Endothelial cell of hepatic sinusoid (primary cell): ENCODE results near the gene MAPK12.

Experiments used
- in situ Hi-C: cut with HindIII; loops from 2 replicates; pipeline ENCODE4 v1.10.0; 2017; ENCODE audit warnings: low sequenced_read_pairs

The MAPK12 gene

DNA sequence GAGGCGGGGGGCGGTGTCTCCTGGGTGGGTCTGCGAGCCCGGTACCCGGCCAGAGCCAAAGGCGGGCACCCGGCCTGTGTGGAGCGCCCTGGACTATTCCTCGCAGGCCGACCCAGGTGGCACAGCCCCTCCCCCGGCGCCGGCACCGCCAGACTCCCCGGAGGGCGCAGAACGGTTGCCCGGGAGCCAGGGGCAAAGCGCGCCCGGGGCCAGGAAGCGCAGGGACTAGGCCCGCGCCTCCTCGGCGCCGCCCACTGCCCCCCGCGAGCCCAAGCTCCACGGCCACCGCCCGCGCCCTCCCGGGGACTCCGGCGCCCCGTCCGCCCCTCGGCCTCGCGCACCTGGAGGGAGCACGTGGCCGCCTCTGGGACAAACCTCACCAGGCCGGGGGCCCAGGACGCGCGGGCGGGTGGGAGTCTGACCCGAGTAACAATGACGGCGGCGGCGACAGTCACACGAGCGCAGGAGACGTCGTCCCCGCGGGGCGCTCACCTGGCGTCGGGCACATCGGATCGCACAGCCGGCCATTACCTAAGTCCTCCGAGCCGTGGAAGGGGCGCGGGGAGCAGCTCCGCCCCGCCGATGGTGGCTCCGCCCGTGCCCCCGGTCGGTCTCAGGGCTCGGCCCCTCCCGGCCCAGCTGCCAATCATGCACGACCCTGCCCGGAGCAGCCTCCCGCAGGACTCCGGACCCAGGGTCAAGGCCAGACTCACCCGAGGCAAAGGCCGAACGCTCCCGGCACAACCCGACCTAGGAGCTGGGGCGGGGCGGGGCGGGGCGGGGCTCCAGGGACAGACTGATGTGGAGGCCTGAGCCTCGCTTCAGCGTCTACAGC is 38.5 kb upstream of the MAPK12 start:
- in situ Hi-C loops, result no loop called here

GRCh38 chr22:50298937-50299784 is 37.7 kb upstream of the MAPK12 start:
- in situ Hi-C loops, result no loop called here

GRCh38 chr22:50298266-50298637 is 36.8 kb upstream of the MAPK12 start:
- in situ Hi-C loops, result no loop called here

- in situ Hi-C loops, result no loop called here
Observed at GRCh38 chr22:50297510-50298265, 36.2 kb upstream of the MAPK12 start.

- in situ Hi-C loops, result no loop called here
Observed at GRCh38 chr22:50296658-50297490, 35.4 kb upstream of the MAPK12 start.

DNA sequence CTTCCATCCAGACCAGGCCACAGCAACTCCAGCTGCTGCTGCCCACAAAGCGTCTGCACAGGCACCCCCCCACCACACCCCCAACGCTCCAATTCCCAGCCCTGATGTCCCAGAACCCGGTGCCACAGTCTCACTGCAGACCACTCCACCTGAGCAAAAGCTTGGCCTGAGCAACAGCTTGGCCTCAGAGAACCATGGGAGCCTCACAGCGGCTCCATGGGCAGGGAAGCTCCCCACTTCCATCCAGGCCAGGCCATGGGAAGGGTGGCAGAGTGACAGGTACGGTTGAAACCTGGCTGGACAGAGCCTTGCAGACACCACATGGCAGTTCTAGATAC is 32.8 kb upstream of the MAPK12 start:
- in situ Hi-C loops, result no loop called here

DNA sequence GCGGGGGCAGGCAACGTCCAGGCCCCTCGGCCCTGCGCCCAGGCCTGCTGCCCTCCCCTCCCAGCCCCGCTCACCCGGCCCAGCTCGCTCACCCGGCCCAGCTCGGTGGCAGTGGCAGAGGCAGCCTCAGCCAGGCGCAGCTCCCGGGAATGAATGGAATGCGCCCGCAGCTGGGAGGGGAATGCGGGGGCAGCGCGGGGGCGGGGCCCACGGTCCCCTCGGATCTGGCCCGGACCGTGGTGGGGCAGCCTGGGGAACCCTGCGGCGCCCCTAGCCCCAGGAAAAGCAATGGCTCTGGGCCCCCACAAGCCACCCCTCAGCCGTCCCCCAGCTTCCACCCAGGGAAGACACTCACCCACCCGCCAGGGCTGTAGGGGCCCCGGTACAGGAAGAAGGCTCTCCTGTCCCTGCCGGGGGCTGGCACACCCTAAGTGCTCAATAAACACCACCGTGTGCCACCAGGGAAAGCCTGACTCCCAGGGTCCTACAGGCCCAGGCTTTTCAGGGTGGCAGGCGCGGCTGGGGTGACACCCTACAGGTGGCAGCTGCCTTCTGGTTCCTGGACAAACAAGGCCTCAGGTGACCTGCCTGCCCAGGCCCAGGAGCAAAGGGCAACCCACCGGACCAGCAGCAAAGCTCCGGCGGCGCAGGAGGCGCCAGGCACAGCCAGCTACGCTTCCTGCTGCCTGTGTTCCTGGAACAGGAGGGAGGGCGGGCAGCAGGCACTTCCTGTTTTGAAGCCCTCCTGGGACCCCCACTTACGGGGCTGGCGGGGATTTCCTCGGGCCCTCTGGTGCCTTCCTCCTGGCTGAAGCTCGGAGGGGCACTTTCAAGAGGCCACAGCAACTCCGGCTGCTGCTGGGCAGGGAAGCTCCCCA is 32.2 kb upstream of the MAPK12 start:
- in situ Hi-C loops, result no loop called here

- in situ Hi-C loops, result no loop called here
Observed at GRCh38 chr22:50292643-50293440, 31.4 kb upstream of the MAPK12 start.

DNA sequence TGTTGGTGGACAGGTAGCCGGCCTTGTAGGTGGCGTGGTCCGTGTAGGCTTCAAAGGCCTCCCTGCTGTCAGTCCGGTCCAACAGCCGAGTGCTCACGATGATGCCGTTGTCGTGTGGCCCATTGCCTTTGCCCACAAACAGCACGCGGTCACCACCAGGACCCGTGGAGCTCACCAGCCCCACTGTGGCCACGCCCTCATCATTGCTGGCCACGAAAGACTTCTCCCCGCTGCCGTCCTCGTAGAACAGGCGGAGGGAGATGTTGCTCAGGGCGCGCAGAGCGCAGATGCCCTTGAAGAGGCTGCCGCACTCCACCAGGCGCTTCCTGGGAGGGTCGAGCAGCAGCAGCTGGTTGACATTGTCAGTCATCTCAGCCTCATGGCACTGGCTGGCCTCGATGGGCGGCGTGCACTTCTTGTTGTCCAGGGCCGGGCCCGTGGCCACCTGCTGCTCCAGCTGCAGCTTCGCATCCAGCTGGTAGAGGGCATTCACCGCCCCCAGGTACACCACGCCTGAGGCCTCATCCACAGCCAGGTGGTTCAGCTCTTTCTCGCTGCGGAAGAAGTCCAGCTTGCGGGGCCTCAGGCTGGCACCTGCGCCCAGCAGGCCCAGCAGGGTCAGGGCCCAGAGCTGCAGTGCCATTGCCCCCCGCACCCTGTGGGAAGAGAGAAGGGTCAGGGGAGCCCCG is 28.6 kb upstream of the MAPK12 start:
- in situ Hi-C loops, result loop anchor here (10.0 kb wide), 1 partner anchor 65 kb away; no protein-coding TSS in a partner anchor

- in situ Hi-C loops, result loop anchor here (10.0 kb wide), 1 partner anchor 65 kb away; no protein-coding TSS in a partner anchor
Observed at GRCh38 chr22:50289151-50289941, 27.9 kb upstream of the MAPK12 start.

DNA sequence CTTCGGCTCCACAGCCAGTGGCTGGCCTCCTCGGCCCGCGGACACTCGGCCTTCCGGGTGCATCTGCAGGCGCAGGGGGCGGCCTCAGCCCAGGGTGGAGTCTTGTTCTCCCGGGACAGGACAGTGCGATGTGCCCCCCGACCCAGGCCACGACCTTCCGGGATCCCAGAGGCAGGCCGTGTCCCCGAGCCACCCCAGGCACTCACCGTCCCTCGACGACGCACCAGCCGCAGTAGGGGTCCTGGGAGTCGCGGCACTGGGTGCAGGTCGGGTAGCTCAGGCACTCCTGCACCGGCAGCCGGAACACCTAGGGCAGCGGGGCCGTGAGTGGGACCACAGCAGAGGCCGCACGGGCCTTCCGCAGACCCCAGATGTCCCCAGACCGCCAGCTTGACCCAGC is 26.2 kb upstream of the MAPK12 start:
- in situ Hi-C loops, result loop anchor here (10.0 kb wide), 1 partner anchor 67 kb away; no protein-coding TSS in a partner anchor

GRCh38 chr22:50286701-50287318 is 25.3 kb upstream of the MAPK12 start:
- in situ Hi-C loops, result loop anchor here (10.0 kb wide), 1 partner anchor 68 kb away; no protein-coding TSS in a partner anchor

DNA sequence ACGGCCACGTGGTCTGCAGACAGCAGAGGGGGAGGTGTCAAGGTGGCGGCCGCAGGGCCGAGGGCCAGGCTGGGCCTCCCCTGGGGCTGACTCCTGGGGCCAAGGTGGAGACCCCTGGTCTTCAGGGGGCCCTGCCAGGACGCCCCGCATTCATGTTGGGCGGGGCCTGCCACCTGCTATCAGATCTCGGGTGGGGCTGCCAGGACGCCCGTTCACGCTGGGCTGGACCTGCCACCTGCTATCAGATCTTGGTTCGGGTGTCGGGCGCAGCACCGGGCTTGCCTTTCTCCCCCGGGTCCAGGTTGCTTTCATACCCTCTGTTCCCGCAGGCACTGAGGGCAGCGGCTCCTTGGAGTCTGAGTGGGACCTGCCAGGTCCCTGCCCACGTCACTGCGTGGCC is 24.8 kb upstream of the MAPK12 start:
- in situ Hi-C loops, result loop anchor here (10.0 kb wide), 1 partner anchor 69 kb away; no protein-coding TSS in a partner anchor

- in situ Hi-C loops, result loop anchor here (10.0 kb wide), 1 partner anchor 69 kb away; no protein-coding TSS in a partner anchor
Observed at GRCh38 chr22:50285568-50286229, 24.2 kb upstream of the MAPK12 start.

DNA sequence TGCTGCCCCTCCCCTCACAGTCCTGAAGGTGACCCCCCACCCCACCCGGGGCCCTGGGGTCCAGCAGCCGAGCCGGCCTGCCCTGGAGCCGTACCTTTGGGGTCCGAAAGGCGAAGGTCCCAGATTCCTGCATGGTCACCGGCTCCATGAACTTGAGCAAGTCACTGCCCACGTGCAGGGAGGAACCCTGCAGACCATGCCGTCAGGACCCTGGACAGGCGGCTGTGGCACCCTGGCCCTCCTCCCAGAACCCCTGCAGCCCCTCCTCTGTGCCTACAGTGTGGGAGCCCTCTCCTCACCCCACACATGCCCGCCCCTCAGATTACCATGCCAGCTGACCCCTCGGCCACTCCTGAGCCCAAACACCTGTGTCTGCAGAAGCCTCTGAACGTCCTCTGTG is 23.0 kb upstream of the MAPK12 start:
- in situ Hi-C loops, result loop anchor here (10.0 kb wide), 1 partner anchor 70 kb away; no protein-coding TSS in a partner anchor

DNA sequence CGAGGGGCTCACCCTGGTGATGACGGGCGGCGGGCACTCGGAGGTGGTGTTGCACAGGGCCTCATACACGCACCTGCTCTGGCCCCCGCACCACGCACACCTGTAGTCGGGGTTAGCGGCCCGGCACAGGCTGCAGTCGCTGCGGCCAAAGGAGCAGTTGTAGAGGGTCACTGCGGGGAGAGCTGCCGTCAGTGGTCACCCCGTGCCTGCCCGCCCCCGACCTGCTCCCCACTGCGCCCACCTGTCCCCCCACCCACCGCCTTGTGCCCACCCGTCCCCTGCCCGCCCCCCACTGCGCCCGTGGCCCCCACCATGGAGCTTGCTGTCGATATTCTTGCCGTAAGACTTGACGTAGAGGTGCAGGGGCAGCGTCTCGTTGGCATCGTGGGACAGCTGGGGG is 22.3 kb upstream of the MAPK12 start:
- in situ Hi-C loops, result loop anchor here (10.0 kb wide), 1 partner anchor 71 kb away; no protein-coding TSS in a partner anchor
